OCI-LY3 (cell line): ENCODE data around the gene SNAP29.

Experiments used
- CTCF ChIP-seq: fragments of 200-600, 300-600 bp; sonication (generic); IDR thresholded peaks from 2 replicates; pipeline ENCODE4 v1.5.1; 2014; ENCODE audit warnings: antibody characterized with exemption, low read length, low read depth
- EZH2phosphoT487 ChIP-seq: fragments of 200-600 bp; shearing (Covaris generic); IDR thresholded peaks from 2 replicates; pipeline ENCODE4 v1.6.1; 2018; ENCODE audit warnings: antibody characterized with exemption, mixed run types, low read depth

GRCh38 chr22:20884454-20884853, 25.6 kb downstream of the SNAP29 start:
- TF ChIP-seq CTCF (no peak), EZH2phosphoT487 (no peak)
